Prostate gland (tissue), 2 donors: ENCODE data around the gene CDHR2.

ENCODE experiments used
- POLR2A ChIP-seq: fragments of 450-650 bp; IDR thresholded peaks from one replicate; pipeline ENCODE4 v1.6.1; 2016; ENCODE audit warnings: antibody characterized with exemption, mild to moderate bottlenecking
- TF ChIP-seq, protein P1 (sequence below), 4 experiments: fragments of 200-600 bp in 2 of 4; fragments of 450-650 bp in 2 of 4; sonication (generic) in 2 of 4; IDR thresholded peaks; 1 replicate in 3 of 4; 2 replicates in 1 of 4; pipeline ENCODE4 v1.5.1; 2016 to 2019; ENCODE audit warnings: antibody characterized with exemption in 4 of 4, mild to moderate bottlenecking in 2 of 4, moderate library complexity in 2 of 4

DNA sequence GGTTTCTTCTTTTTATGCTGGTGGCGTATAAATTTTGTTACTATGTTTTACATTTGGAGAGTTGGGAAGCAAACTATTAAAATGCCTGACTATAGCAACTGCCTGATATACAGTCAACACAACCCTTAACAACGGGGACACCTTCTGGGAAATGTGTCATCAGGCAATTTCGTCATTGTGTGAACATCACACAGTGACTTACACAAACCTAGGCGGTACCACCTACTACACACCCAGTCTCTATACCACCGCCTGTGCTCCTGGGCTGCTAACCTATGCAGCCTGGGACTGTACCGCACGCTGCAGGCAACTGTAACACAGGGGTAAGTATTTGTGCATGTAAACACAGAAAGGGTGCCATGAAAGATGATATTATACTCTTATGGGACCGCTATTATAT is 1.3 kb upstream of the CDHR2 start:
- TF ChIP-seq, protein P1, sequence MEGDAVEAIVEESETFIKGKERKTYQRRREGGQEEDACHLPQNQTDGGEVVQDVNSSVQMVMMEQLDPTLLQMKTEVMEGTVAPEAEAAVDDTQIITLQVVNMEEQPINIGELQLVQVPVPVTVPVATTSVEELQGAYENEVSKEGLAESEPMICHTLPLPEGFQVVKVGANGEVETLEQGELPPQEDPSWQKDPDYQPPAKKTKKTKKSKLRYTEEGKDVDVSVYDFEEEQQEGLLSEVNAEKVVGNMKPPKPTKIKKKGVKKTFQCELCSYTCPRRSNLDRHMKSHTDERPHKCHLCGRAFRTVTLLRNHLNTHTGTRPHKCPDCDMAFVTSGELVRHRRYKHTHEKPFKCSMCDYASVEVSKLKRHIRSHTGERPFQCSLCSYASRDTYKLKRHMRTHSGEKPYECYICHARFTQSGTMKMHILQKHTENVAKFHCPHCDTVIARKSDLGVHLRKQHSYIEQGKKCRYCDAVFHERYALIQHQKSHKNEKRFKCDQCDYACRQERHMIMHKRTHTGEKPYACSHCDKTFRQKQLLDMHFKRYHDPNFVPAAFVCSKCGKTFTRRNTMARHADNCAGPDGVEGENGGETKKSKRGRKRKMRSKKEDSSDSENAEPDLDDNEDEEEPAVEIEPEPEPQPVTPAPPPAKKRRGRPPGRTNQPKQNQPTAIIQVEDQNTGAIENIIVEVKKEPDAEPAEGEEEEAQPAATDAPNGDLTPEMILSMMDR (IDR thresholded peaks at IDR 0.05) = no peak
- no peak for TF ChIP-seq POLR2A
